Measurements from ENCODE around the gene LPCAT4.
"Not testable (repeated sequence)": the region's sequence is repeated elsewhere in the genome, so short reads cannot be mapped to it uniquely, and the experiment has no call there.

Gene LPCAT4

GRCh38 chr15:34362047-34362773 is 4.8 kb downstream of the LPCAT4 start:
- no peak for DNase-seq

- no peak for DNase-seq
Observed at GRCh38 chr15:34361278-34361677, 5.7 kb downstream of the LPCAT4 start.

- DNase-seq = no peak
Observed at GRCh38 chr15:34360298-34360697, 6.7 kb downstream of the LPCAT4 start.

DNA sequence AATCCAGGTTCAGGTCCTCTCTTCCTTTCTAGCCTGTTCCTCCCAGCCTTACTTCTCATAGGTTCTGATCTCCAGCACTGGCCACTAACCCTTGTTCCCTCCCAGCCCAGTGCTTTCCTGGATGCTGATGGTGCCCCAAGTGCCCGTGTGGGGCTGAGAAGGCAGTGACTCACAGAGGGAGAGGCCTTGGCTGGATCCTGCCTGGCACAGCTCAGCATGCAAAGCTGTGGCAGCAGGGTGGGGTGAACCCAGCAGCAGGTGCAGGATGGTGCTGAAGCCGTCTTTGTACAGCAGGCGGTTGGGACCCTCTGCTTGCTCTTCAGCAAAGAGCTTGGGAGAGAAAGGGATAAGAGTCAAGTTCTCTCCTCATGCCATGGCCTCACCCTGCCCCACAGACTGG is 7.6 kb downstream of the LPCAT4 start:
- DNase-seq = no peak

DNA sequence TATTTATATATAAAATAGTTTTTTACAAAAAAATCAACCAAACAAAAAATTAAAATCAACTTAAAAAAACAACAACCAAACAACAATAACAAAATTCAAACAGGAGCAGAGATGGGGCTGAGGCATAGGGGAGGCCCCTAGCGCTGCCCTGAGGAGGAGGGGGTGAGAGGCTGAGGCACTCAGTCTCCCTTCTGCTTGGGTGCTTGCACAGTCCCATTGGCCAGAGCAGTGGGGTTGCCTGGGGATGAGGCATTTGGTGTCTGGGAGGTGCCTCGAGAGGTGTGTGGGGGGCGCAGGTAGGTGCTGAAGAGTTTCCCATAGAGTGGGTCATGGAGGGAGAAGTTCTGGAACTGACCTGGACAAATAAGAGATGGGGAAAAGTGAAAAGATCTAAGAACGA is 8.0 kb downstream of the LPCAT4 start:
- DNase-seq = no peak

GRCh38 chr15:34358367-34358766 is 8.6 kb downstream of the LPCAT4 start:
- DNase-seq = no peak

- no peak for DNase-seq
Observed at GRCh38 chr15:34357653-34358052, 9.3 kb downstream of the LPCAT4 start.

GRCh38 chr15:34355241-34355640 is 11.8 kb downstream of the LPCAT4 start:
- DNase-seq = no peak

GRCh38 chr15:34354286-34354685 is 12.7 kb downstream of the LPCAT4 start:
- no peak for DNase-seq

DNA sequence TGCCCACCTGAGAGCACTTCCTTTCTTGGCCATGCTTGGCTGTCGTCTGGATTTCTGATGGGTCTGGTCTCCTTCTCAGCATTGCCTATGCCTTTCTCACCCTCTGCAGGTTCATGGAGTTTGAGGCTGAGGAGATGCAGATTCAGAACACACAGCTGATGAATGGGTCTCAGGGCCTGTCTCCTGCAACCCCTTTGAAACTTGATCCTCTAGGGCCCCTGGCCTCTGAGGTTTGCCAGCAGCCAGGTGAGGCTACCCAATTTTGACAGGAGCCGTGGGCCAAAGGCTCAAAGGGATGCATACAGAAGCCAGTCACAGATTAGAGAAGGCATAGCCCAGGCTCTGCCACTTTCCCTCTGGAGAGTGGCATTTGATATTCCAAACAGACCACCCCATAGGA is 13.4 kb downstream of the LPCAT4 start:
- no peak for DNase-seq

DNA sequence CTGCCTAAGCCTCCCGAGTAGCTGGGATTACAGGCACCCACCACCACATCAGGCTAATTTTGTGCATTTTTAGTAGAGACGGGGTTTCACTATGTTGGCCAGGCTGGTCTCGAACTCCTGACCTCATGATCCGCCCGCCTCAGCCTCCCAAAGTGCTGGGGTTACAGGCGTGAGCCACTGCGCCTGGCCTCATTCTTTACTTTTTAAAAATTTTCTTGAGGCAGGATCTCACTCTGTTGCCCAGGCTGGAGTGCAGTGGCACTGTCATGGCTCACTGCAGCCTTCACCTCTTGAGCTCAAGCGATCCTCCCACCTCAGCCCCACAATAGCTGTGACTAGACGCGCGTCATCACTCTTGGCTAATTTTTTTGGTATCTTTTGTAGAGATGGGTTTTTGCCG is 14.0 kb downstream of the LPCAT4 start:
- DNase-seq = not testable (repeated sequence)

DNA sequence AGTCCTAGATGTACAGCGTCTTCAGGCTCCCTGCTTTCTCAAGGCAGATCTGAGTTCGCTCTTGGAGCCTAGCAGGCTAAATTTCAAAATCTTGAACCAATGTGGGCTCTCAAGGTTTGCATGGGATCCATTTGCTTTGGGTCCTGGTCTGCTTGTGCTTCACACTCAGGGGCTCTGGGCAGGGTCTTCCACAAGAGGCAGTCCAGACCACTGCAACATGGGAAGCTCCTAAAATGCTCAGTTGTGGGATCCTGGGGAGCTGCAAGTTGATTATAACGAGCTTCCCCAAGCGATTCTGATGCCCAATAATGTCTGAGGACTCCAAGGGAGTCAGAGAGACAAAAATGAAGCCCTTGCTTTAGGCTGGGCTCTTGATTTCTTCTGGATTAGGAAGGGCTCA is 17.2 kb downstream of the LPCAT4 start:
- DNase-seq = no peak

DNA sequence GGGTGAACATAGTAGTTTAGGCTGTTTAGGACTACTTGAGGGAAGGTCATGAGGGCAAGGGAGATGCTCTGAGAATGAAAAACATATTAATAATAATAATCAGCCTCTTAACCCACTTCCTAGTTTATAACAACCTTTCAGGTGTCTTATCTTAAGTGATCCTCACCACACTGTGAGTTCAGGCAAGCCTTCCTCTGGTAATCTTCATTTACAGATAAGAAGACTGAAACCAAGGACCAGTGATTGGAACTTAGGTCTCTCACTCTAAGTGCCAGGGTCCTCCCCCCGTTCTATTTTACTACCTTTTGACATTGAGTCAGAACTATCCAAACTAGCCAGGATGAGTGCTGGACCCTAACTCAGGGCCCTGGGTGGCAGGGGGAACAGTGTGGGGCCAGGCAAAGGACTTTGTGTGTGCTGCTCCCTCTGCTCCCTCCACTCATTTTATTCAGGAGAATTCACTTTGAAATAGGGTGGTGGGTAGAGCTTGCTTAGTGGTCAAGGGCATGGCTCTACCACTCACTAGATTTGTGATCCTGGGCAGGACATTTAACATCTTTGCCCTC is 18.2 kb downstream of the LPCAT4 start:
- no peak for DNase-seq

DNA sequence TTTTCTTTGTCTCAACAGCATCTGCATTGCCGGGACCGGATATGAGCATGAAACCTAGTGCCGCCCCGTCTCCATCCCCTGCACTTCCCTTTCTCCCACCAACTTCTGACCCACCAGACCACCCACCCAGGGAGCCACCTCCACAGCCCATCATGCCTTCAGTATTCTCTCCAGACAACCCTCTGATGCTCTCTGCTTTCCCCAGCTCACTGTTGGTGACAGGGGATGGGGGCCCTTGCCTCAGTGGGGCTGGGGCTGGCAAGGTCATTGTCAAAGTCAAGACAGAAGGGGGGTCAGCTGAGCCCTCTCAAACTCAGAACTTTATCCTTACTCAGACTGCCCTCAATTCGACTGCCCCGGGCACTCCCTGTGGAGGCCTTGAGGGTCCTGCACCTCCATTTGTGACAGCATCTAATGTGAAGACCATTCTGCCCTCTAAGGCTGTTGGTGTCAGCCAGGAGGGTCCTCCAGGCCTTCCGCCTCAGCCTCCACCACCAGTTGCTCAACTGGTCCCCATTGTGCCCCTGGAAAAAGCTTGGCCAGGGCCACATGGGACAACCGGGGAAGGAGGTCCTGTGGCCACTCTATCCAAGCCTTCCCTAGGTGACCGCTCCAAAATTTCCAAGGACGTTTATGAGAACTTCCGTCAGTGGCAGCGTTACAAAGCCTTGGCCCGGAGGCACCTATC is 18.9 kb downstream of the LPCAT4 start:
- no peak for DNase-seq

DNA sequence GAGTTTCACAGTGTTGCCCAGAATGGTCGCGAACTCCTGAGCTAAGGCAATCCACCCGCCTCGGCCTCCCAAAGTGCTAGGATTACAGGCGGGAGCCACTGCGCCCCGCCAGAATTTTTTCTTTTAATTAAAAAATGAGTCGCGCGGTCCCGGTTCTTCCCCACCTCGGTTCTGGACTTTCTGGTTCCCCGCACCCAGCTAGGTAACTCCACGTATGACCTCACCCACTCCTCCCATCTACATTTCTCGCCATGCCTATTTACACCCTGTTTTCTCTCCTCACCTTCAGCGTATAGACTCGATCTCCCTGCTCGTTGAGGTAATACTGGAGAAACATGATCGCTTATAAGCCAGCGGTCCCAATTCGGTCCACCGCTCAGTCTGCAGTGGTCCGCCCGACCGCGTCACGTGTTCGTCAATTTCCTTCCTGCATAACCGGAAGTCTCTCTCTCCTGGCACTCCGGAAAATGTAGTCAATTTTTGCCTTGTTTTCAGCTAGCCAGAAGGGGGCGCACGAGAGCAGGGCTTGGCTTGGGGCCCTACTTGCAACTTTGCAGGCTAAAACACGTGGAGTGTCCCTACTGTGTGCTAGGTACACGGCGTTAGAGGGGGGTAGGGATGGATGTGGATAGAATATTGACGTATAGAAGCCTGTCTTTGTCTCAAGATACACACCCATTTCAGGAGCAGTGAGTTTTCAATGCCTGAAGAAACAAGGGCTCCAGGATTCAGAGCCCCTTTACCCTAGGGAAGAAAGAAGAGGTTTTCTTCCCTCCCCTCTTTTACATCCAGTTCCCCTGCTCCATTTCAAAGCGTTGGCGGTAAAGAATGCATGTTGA is 24.0 kb downstream of the LPCAT4 start, which contains the start of the genes NOP10 and NUTM1:
TSS of gene NOP10 (minus strand) at position 400 of the 839 bp plus-strand sequence. CDS start at position 337, 63 bp downstream.
TSS of gene NUTM1 (plus strand) at position 579 of the 839 bp plus-strand sequence. CDS start 382 bp downstream, outside the sequence.
- DNase-seq = peak; percentile 83 to 89

DNA sequence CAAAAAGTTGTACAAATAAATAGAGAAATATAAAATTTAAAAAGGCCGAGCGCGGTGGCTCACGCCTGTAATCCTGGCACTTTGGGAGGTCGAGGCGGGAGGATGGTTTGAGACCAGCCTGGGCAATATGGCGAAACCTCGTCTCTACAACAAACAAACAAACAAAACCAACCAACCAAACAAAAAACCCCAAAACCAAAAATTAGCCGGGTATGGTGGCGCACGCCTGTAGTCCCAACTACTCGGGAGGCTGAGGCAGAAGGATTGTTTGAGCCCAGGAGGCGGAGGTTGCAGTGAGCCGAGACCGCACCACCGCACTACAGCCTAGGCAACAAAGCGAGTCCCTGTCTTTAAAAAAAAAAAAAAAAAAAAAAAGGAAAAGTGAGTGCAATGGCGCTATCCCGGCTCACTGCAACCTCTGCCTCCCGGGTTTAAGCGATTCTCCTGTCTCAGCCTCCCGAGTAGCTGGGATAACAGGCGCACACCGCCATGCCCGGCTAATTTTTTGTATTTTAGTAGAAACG is 24.7 kb downstream of the LPCAT4 start:
- not testable (repeated sequence) for DNase-seq

DNA sequence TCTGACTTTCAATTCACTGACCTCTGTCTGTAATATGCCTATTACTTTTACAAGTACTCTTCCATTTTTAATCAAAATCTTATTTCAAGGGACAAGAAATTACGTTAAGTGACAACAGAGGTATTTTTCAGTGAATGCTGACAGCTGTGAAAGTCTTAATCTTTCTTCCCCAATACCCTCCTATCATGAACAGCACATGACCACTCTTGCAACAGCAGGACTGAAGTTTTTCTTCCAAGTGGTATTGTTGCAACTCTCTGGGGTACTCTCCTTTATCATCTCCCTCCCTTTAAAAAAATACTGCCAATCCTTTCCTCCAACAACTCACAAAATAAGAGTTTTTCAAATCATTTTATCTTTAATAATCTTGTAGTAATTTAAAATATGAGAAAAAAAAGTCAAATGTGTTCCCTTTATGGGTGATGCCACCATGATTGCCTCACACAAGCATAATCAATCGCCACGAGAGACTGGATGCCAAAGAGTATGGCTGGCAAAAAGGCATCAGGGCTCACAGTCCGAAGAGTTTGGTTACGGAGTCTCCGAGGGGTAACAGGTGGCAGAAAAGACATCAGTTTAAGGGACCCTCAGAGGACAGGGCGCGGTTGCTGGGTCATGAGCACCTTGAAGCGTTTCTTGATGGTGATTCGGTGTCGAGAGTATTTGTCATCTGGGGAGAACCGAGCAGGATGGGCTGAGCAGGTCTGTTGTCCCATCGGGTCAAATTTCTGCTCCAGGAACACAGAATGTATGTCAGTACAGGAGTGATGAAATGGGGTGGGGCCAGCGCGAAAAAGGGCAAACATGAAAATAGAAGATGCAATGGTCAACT is 25.4 kb downstream of the LPCAT4 start:
- peak; percentile 39 to 57 for DNase-seq

DNA sequence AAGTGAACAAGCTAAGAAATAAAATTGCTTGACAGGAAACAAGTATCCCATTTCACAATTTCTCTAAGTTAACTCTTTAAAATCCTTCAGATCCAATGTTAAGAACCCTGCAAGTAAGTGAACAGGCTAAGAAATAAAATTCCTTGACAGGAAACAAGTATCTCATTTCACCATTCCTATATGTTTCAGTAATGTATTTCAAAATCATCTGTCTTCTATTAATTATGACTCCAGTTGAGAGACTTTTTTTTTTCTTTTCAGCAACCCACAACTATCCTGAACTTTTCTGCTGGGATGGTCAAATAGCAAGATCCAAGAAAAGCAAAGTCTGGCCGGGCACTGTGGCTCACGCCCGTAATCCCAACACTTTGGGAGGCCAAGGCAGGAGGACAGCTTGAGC is 27.1 kb downstream of the LPCAT4 start:
- no peak for DNase-seq

DNA sequence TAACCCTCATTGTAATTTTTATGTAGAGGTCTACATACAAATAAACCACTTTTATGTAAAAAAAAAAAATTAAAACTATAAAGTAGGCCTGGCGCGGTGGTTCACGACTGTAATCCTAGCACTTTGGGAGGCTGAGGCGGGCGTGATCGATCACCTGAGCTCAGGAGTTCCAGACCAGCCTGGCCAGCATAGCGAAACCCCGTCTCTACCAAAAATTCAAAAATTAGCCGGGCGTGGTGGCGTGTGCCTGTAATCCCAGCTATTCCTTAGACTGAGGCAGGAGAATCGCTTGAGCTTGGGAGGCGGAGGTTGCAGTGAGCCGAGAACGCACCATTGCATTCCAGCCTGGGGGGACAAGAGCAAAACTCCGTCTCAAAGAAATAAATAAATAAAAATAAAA is 28.6 kb downstream of the LPCAT4 start:
- DNase-seq = no peak

GRCh38 chr15:34337557-34338306 is 29.3 kb downstream of the LPCAT4 start, which contains the start of gene SLC12A6:
Gene SLC12A6, minus strand, starts transcription at chr15:34337781. Its CDS starts 1,101 bp downstream, at chr15:34336680.
- DNase-seq = peak; percentile 87 to 88

DNA sequence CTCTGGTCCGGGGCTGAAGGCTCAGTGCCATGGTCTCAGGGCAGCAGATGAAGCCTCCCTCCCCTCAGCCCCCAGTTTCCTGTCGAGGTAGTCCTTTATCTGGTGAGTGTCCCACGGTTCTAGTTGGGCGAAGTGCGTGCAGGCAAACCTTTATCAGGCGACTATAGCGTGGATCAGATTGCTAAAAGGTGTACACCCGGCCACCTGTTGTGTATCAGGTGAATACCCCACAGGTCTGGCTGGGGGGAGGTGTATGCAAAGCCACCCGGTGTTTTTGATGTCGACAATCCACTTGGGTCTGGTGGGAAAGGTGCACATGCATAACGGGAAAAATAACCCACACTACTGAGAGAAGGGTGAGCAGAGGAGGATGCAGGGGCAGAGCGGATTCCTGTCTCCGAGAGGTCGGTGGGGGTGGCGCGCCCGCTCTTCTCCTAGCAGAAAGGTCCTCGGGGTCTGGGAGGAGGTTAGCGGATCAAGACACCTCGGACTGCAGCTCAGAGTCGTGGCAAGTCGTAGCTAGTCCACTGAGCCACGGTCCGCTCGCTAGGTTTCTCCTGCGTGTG is 29.9 kb downstream of the LPCAT4 start:
- DNase-seq = no peak
